Stimulated activated CD8-positive, alpha-beta memory T cell treated with anti-CD3 and anti-CD28 coated beads, Interleukin-4, amount 100 ng/mL, for 48 hours (primary cell): ENCODE measurements around the gene HRH1.
A peak's percentile ranks its signal among the peaks of the same experiment; 100 is the strongest.
"Not testable (repeated sequence)": the region's sequence is repeated elsewhere in the genome, so short reads cannot be mapped to it uniquely, and the experiment has no call there.

Experiments used
- DNase-seq: peaks from one replicate; pipeline ENCODE4 v3.0.0-alpha.2; 2020

Gene HRH1

DNA sequence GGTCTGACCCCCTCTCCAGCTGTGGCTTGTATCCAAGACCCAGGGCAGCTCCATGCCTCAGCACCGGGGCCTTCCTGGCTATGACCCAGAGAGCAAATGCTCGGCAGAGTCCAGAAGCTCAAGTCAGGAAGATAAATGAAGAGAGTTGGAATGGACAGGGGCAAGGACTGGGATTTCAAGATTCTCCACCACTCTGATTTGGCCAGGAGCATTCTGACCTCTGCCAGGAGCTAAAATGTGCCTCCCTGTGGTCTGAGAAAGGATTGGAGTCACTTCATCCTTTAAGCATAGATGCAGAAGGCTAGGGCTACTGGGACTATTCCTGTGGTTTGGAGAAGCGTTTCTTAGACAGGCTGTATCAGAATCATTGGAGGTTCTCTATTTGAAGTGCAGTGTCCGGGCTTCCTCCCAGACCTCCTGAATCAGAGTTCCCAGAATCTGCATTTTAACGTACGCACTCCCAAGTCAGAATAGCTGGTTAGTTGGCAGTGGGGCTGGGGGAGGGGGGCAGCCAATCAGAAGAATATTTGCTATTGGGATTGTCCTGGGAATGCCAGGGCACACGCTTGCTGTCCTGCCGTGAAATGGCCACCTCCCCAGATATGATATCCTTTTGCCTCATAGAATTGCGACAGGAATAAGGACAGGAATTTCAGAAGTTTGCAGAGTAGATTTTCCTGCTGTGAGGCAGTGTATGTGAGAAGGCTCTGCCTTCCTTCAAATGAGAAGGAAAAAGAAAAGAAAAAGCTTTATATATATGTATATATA is 57.4 kb downstream of the HRH1 start:
- DNase-seq: no peak

DNA sequence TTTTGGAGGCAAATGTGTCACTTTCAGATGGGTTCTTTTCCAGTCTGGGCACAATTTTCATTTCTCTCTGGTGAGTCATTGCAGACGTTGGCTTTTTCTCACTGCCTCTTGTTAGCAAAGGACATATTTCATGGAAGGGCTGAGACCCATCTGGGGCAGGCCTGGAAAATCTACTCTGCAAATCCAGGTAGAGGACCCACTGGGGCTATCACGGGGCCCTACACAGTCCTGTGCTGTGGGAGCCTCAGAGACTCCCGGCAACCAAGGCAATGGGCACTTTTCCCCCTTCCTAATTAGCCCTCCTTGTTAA is 58.0 kb downstream of the HRH1 start:
- no peak for DNase-seq

DNA sequence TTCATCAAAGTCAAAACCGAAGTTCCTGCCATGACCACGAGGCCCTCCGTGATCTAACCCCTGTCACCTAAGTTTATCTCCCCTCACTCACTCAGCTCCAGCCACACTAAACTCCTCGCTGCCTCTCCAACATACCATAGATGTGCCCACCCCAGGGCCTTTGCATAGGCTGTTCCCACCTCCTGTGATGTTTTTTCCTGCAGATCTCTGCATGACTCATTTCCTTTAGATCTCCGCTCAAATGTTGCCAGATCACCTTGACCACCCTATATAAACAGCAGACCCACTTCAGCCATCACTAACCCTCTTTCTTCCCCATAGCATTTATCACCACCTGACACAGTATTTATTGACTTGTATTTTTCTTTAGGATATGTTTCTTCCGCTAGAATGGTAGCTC is 58.5 kb downstream of the HRH1 start:
- no peak for DNase-seq

DNA sequence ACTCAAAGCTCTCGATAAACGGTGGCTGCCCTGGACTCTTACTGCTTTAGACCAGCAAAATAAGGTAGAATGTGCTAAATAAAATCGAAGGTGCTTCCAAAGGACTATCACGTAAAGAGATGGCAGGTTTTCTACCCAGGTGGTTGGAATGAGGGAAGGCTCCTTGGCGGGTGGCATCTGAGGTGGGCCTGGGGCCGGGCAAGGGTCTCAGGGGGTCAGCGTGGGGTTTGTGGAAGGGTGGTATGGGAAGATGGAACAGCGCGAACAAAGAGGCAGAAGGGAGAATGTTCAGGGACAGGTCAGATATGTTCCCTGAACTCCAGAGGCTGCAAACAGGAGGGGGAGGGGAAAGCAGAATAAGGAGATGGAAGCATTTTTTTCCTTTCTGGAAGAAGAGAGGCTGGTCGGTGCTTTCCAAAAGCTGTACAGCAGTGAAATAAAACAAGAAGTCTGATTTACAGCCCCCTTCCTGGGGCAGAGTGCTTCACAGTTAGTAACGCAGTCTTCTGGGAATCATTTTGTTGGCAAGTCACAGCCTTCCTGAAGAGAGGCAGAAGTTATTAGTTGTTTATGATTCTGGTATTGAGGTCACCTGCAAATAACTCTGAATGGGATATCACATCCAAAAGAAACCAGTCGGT is 59.6 kb downstream of the HRH1 start:
- DNase-seq: no peak

- no peak for DNase-seq
Observed at GRCh38 chr3:11214451-11214978, 60.2 kb downstream of the HRH1 start.

DNA sequence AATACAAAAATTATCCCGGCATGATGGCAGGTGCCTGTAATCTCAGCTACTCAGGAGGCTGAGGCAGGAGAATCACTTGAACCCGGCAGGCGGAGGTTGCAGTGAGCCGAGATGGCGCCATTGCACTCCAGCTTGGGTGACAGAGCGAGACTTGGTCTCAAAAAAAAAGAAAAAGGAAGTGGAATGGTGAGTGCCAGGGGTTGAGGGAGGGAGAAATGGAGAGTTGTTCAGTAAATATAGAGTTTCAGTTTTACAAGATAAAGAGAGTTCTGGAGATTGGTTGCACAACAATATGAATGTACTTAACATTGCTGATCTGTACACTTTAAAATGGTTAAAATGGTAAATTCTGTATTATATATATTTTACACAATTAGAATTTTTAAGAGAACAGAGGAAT is 63.1 kb downstream of the HRH1 start:
- DNase-seq: not testable (repeated sequence)

- DNase-seq: no peak
Observed at GRCh38 chr3:11220230-11220629, 65.9 kb downstream of the HRH1 start.

DNA sequence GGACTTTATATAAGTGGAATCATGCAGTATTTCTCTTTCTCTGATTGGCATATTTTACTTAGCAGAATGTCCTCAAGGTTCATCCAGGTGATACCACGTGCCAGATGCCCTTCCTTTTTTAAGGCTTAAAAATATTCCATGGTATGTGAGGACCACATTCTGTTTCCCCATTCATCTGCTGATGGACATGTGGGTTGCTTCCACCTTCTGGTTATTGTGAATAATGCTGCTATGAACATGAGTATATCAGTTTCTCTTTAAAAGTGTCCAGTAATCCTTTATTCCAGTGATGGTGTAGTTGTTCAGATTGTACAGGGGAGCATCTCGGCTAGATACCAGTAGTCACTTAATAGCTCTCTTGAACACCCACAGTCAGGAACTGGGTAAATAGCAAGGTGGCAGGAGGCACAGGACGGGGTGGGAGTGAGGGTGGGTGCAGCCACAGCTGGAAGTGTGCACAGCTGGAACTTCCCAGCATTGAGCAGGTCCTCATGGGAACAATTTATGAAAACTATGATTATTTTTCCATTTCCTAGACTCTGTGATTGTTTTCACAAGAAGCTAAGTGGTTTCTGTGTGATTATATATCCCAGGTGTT is 67.6 kb downstream of the HRH1 start:
- DNase-seq: no peak

- DNase-seq: no peak
Observed at GRCh38 chr3:11224010-11224409, 69.7 kb downstream of the HRH1 start.

- DNase-seq: no peak
Observed at GRCh38 chr3:11224870-11225229, 70.6 kb downstream of the HRH1 start.

GRCh38 chr3:11226042-11226370 is 71.7 kb downstream of the HRH1 start:
- DNase-seq: no peak

DNA sequence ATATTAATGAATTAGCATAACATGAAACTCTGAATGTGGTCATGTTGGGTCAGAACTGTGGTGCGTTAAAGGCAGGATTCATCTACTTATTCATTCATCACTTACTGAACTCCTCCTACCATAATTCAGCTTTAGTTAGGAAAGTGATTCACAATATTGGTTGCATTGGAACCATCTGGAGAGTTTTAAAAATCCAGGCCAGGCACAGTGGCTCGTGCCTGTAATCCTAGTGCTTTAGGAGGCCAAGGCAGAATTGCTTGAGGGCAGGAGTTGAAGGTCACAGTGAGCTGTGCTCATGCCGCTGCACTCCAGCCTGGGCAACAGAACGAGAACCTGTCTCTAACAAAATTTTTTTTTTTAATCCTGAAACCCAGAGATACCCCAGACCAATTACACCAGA is 73.7 kb downstream of the HRH1 start:
- no peak for DNase-seq

- no peak for DNase-seq
Observed at GRCh38 chr3:11230125-11230524, 75.8 kb downstream of the HRH1 start.

- DNase-seq: no peak
Observed at GRCh38 chr3:11230832-11231231, 76.5 kb downstream of the HRH1 start.

GRCh38 chr3:11235385-11235784 is 81.1 kb downstream of the HRH1 start:
- no peak for DNase-seq

- DNase-seq: peak; percentile 94
Observed at GRCh38 chr3:11236588-11237461, 82.5 kb downstream of the HRH1 start.

DNA sequence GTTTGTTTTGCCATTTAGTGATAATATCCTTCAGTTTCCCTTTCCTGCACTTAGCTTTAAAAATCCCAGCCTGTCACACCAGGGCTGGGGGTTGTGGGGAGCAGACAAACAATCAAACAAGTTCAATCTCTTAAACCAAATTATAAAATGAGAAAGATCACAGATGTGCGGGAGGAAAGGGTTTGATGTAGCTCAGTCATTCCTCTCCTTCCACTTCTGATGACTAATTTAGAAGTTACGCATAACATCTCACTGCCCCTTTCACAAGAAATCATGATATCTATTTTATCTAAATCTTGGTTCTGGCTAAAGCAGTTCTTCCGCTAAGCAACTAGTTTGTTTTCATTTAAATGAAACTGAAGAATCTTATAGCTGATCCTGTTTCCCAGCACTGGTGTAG is 83.8 kb downstream of the HRH1 start:
- peak; percentile 40 for DNase-seq

DNA sequence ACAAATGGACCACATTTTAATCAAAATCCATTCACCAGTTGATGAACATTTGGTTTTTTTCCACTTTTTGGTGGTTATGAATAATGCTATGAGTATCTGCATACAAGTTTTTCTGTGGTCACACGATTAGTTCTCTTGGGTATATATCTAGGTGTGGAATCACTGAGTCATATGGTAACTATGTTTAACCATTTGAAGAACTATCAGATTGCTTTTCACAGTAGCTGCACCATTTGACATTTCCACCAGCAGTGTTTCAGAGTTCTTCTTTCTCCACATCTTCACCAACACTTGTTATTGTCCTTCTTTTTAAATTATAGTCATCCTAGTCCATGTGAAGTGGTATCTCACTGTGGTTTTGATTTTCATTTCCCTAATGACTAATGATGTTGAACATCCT is 84.6 kb downstream of the HRH1 start:
- no peak for DNase-seq

- DNase-seq: no peak
Observed at GRCh38 chr3:11239796-11240195, 85.5 kb downstream of the HRH1 start.

DNA sequence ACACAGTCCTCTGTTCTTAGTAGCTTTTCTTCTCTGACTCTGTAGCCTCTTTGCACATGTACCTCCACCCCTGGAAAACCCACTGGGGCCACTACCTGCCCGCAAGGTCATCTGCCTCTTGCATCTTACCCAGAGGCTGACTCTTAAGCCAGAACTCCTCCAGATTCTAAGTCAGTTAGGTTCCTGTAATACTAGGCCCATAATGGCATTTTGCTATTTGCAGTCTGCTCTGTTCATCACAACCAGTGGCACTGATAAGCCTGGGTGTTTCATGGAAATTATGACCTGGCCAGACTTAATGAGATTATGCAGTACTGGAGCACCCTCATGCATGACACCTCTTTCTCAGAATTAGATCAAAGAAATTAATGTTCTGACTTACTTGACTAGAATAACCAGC is 86.2 kb downstream of the HRH1 start:
- peak; percentile 72 for DNase-seq

DNA sequence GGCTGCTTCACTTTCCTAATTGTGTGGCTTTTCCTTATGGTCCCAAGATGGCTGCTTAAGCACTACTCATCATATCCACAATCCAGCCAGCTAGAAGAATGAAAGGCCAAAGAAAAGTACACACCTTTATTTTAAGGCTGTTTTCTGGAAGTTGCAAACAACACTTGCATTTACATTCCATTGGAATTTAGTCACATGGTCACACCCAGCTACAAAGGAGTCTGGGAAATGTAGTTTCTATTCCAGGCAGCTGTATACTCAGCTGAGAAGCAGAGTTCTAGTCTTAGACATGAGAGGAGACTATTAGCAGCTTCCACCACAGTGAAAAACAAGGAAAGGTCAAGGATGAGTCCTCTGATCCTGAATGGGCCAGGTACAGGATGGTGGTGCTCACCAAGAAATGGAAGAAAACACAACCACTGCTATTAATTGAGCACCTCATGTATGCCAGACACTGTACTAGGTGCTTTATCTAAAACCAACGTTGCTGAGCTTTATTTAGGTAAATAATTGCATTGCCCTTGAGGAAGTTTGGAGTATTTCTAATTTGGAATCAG is 89.9 kb downstream of the HRH1 start:
- DNase-seq: no peak

DNA sequence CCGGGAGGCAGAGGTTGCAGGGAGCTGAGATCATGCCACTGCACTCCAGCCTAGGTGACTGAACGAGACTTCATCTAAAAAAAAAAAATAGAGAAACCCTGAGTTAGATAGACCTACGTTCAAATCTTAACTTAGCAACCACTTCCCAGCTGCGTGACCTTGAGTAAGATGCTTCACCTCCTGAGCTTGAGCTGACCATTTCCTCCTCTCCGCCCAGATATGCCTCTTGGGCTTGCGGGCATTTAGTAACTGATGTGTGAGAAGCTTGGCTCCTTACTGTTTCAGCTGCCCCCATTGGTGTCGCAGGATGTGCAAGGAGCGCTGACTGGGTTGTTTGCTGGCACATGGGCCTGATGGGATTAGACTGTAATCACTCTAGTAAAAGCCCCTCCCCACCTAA is 91.0 kb downstream of the HRH1 start:
- DNase-seq: no peak
